ENCODE measurements around the gene AGER.

Gene AGER

DNA sequence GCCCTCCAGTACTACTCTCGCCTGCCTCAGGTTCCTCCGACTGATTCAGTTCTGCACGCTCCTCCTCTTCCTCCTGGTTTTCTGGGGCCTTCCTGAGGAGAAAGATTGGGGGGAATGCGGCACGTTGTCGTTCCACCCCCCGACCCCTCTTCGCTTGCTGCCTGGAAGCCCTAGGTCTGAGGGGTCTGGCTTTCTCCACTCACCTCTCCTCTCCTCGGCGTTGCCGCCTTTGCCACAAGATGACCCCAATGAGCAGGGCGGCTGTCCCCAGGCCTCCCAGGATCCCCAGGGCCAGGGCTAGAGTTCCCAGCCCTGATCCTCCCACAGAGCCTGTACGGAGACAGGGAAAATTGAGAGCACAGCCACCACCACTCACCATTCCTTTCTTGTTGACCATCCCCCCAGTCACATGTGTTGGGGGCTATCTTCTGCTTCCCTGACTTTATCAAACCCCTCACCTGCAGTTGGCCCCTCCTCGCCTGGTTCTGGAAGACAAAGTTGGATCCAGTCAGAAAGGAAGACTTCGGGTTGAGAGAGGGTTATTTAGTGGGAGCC lies 2.8 kb downstream of the AGER start:
- Histone ChIP-seq H3K4me1 (ENCODE audit: control insufficient read depth, insufficient read depth, low read length) (peaks cover 44% of the 10 kb centered on the region), H3K9me3 (ENCODE audit: control insufficient read depth, low read length) (no peaks in the 10 kb centered on the region), H3K27me3 (ENCODE audit: control insufficient read depth, insufficient read depth, low read length) (no peaks in the 10 kb centered on the region), H3K4me3 (ENCODE audit: low read length) (no peak overlapping the region), H3K9ac (ENCODE audit: low read length) (no peak overlapping the region), H3K36me3 (ENCODE audit: control insufficient read depth, insufficient read depth, low read length) (no peaks in the 10 kb centered on the region)

DNA sequence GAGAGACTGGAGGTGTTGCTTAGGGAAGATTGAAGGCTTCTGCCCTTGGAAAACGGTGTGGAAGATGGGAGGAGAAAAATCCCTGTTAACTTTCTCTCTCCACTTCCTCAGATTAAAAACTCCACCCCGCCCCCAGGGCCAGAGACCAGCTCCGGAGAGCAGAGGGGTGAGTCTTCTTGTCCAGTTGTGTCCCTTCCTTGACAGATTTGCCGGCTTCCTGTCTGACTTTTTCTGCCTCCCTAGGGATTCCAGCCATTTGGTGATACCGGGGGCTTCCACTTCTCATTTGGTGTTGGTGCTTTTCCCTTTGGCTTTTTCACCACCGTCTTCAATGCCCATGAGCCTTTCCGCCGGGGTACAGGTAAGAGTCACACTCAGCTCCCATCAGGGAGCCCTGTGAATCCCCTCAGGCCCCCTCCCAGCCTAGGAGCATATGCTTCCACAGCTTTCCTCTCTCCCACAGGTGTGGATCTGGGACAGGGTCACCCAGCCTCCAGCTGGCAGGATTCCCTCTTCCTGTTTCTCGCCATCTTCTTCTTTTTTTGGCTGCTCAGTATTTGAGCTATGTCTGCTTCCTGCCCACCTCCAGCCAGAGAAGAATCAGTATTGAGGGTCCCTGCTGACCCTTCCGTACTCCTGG lies 4.2 kb downstream of the AGER start:
- Histone ChIP-seq H3K9me3 (ENCODE audit: control insufficient read depth, low read length) (no peaks in the 10 kb centered on the region), H3K27me3 (ENCODE audit: control insufficient read depth, insufficient read depth, low read length) (no peaks in the 10 kb centered on the region), H3K4me3 (ENCODE audit: low read length) (no peak overlapping the region), H3K9ac (ENCODE audit: low read length) (peak overlapping the region; percentile 67), H3K4me1 (ENCODE audit: control insufficient read depth, insufficient read depth, low read length) (peaks cover 47% of the 10 kb centered on the region), H3K36me3 (ENCODE audit: control insufficient read depth, insufficient read depth, low read length) (no peaks in the 10 kb centered on the region)

- H3K36me3 ChIP-seq (ENCODE audit: control insufficient read depth, insufficient read depth, low read length), result no peaks in the 10 kb centered on the region
- H3K9ac ChIP-seq (ENCODE audit: low read length), result peak overlapping the region; percentile 67
- no peaks in the 10 kb centered on the region for H3K27me3 ChIP-seq (ENCODE audit: control insufficient read depth, insufficient read depth, low read length)
- H3K4me3 ChIP-seq (ENCODE audit: low read length), result peak overlapping the region; percentile 58
- peaks cover 51% of the 10 kb centered on the region for H3K4me1 ChIP-seq (ENCODE audit: control insufficient read depth, insufficient read depth, low read length)
- H3K9me3 ChIP-seq (ENCODE audit: control insufficient read depth, low read length), result no peaks in the 10 kb centered on the region
These were observed 5.3 kb downstream of the AGER start for GRCh38 chr6:32178547-32179440.

DNA sequence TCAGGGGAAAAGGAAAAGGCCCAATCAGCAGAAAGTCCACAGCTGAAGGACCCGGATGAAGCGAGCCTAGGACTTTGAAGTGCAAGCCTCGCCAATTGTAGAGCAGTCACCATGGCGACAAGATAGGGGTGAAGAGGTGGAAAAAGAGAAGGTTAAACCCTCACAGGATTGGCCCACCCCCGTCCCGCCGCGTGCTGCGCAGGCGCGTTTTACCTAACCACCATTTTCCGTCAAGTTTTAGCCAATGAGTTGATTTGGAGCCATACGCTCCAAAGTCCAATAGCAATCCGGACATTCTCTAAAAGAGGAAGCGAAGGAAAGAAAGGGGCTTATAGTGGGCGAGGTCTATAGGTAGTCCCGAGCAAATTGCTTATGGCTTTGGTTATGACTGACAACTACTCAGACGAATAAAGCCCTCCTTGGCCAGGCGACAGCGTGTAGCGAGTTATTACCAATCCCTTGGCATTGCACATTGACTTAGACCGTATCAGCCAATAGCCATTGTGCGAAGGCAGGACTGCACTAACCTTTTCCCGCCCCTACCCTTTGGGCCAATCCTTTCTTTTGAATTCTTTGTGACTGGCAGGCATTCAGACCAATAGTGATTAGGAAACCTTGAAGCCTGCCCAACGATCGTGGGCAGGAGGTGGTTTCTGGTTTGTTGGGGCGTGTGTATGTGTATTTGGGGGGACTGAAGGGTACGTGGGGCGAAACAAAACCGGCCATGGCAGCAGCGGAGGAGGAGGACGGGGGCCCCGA lies 6.1 kb downstream of the AGER start, which contains the start of gene RNF5:
Gene RNF5, plus strand, starts transcription at position 618 of the 759 bp plus-strand sequence. Its CDS starts 107 bp downstream, at position 725.
- peak within 1 kb of the TSS; percentile 58 for H3K4me3 ChIP-seq (ENCODE audit: low read length)
- peak within 1 kb of the TSS; percentile 83 for H3K9ac ChIP-seq (ENCODE audit: low read length)
- H3K9me3 ChIP-seq (ENCODE audit: control insufficient read depth, low read length), result no peaks in the 10 kb centered on the region
- no peaks in the 10 kb centered on the region for H3K36me3 ChIP-seq (ENCODE audit: control insufficient read depth, insufficient read depth, low read length)
- no peaks in the 10 kb centered on the region for H3K27me3 ChIP-seq (ENCODE audit: control insufficient read depth, insufficient read depth, low read length)
- H3K4me1 ChIP-seq (ENCODE audit: control insufficient read depth, insufficient read depth, low read length), result peaks cover 51% of the 10 kb centered on the region

- Histone ChIP-seq H3K27me3 (ENCODE audit: control insufficient read depth, insufficient read depth, low read length) (no peaks in the 10 kb centered on the region), H3K9ac (ENCODE audit: low read length) (peak overlapping the region; percentile 83), H3K4me3 (ENCODE audit: low read length) (peak overlapping the region; percentile 3), H3K36me3 (ENCODE audit: control insufficient read depth, insufficient read depth, low read length) (no peaks in the 10 kb centered on the region), H3K4me1 (ENCODE audit: control insufficient read depth, insufficient read depth, low read length) (peaks cover 51% of the 10 kb centered on the region), H3K9me3 (ENCODE audit: control insufficient read depth, low read length) (no peaks in the 10 kb centered on the region)
These were observed 6.8 kb downstream of the AGER start for GRCh38 chr6:32177183-32177787.

DNA sequence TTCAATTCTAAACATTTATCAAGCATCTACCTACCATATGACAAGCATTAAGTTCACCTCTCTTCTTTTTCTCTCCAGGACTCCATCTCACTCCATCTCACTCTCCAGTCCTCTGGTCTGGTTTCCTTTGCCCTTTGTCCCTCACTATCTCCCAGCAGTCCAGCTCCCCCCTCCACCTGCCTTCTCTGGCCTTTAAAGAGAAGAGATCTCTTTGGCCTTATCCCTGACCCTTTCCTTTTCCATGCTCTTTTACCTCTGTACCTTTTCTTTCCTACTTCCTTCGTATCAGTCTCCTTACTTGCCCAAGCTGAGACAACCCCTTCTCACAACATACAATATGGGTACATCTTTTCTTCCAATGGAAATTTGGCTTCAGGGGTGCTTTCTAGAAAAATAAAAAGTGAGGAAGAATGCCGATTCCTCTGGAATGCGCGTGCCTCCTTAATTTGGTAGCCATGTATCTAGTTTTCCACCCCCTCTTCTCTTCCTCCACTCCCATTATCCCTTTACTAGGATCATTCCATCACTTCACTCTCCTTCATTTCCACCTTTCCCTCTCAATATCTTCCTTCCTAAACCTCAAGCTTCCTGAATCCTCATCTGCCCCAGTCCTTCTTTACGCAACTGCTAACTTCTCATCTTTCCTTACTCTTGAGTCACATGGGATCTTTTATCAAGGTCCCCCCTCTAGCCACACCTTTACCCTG lies 7.4 kb downstream of the AGER start:
- Histone ChIP-seq H3K9ac (ENCODE audit: low read length) (peak overlapping the region; percentile 83), H3K36me3 (ENCODE audit: control insufficient read depth, insufficient read depth, low read length) (no peaks in the 10 kb centered on the region), H3K27me3 (ENCODE audit: control insufficient read depth, insufficient read depth, low read length) (no peaks in the 10 kb centered on the region), H3K9me3 (ENCODE audit: control insufficient read depth, low read length) (no peaks in the 10 kb centered on the region), H3K4me1 (ENCODE audit: control insufficient read depth, insufficient read depth, low read length) (peaks cover 49% of the 10 kb centered on the region), H3K4me3 (ENCODE audit: low read length) (peak overlapping the region; percentile 45)

- H3K27me3 ChIP-seq (ENCODE audit: control insufficient read depth, insufficient read depth, low read length), result no peaks in the 10 kb centered on the region
- H3K9ac ChIP-seq (ENCODE audit: low read length), result peak within 1 kb of the TSS; percentile 83
- peak within 1 kb of the TSS; percentile 67 for H3K4me3 ChIP-seq (ENCODE audit: low read length)
- H3K4me1 ChIP-seq (ENCODE audit: control insufficient read depth, insufficient read depth, low read length), result peaks cover 41% of the 10 kb centered on the region
- H3K36me3 ChIP-seq (ENCODE audit: control insufficient read depth, insufficient read depth, low read length), result no peaks in the 10 kb centered on the region
- no peaks in the 10 kb centered on the region for H3K9me3 ChIP-seq (ENCODE audit: control insufficient read depth, low read length)
These were observed 8.2 kb downstream of the AGER start, which contains the start of gene AGPAT1 for GRCh38 chr6:32175711-32176475. Gene AGPAT1 (minus strand): TSS chr6:32176084. CDS start chr6:32171496, 4,588 bp downstream.

DNA sequence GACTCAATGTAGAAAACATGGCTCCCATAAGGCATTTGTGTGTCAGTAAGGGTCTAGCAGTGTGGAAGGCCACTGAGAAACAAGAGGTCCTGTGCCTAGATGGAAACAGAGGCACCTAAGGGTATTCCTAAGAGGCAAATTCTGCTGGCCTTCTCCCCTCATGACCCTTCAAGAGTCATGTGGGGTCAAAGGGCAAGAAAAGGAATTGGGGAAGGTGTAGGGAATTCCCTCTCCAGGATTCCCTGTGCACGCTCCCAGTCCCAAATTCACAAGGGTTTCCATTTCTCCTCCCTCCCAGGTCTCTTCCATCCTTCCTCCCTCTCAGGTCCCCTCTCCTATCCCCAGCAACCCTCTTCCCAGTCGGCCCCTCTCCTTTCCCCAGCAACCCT lies 8.7 kb downstream of the AGER start:
- peak overlapping the region; percentile 67 for H3K4me3 ChIP-seq (ENCODE audit: low read length)
- H3K9me3 ChIP-seq (ENCODE audit: control insufficient read depth, low read length), result no peaks in the 10 kb centered on the region
- H3K4me1 ChIP-seq (ENCODE audit: control insufficient read depth, insufficient read depth, low read length), result peaks cover 39% of the 10 kb centered on the region
- H3K36me3 ChIP-seq (ENCODE audit: control insufficient read depth, insufficient read depth, low read length), result no peaks in the 10 kb centered on the region
- H3K9ac ChIP-seq (ENCODE audit: low read length), result peak overlapping the region; percentile 83
- no peaks in the 10 kb centered on the region for H3K27me3 ChIP-seq (ENCODE audit: control insufficient read depth, insufficient read depth, low read length)

GRCh38 chr6:32174416-32174815 lies 9.6 kb downstream of the AGER start:
- no peaks in the 10 kb centered on the region for H3K27me3 ChIP-seq (ENCODE audit: control insufficient read depth, insufficient read depth, low read length)
- no peaks in the 10 kb centered on the region for H3K36me3 ChIP-seq (ENCODE audit: control insufficient read depth, insufficient read depth, low read length)
- H3K4me1 ChIP-seq (ENCODE audit: control insufficient read depth, insufficient read depth, low read length), result peaks cover 39% of the 10 kb centered on the region

DNA sequence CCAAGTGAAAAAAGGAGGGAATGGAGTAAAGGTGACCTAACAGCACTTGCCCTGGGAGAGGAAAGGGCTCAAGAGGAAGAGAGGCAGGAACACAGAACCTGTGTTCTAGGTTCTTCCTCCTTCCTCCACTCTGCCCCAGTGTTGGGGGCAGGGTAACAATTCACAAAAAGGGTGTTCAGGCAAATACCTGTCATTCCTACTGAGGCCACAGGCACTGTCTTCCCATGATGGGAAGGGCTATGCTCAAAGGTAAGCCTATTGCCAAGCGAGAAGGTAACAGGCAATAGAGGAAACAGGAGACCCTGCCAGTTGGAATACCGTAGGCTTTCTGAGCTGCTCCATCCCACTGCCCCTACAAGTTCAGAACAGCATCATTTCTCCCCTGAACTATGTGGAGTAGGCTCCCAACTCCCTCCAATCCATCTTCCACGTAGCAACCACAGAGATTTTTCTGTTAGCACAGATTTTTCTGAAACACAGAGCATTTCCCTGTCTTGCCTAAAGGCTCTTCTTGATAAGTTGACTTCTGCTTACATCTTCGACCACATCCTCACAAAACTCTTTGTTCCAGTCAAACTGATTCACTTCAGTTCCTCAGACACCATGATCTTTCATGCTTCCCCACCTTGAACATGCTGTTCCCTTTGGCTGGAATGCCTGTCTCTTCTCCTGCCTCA lies 10.9 kb downstream of the AGER start:
- H3K36me3 ChIP-seq (ENCODE audit: control insufficient read depth, insufficient read depth, low read length), result no peaks in the 10 kb centered on the region
- no peaks in the 10 kb centered on the region for H3K27me3 ChIP-seq (ENCODE audit: control insufficient read depth, insufficient read depth, low read length)
- peaks cover 44% of the 10 kb centered on the region for H3K4me1 ChIP-seq (ENCODE audit: control insufficient read depth, insufficient read depth, low read length)
- H3K4me3 ChIP-seq (ENCODE audit: low read length), result no peak overlapping the region
- no peaks in the 10 kb centered on the region for H3K9me3 ChIP-seq (ENCODE audit: control insufficient read depth, low read length)
- H3K9ac ChIP-seq (ENCODE audit: low read length), result no peak overlapping the region

More at GRCh38 chr6:32174416-32174815, 9.6 kb downstream of the AGER start:
- Histone ChIP-seq H3K4me3 (ENCODE audit: low read length) (no peak overlapping the region), H3K9ac (ENCODE audit: low read length) (no peak overlapping the region), H3K9me3 (ENCODE audit: control insufficient read depth, low read length) (no peaks in the 10 kb centered on the region)
